Adipocyte (in vitro differentiated cells): ENCODE measurements around the gene SH3RF3.

Experiments
- DNase-seq: peaks from one replicate; pipeline ENCODE4 v3.0.0-alpha.2; 2015; ENCODE audit warnings: low read depth
- H3K27me3 ChIP-seq: replicated peaks from 2 replicates; pipeline ENCODE4 v1.7.0; 2013; ENCODE audit warnings: mild to moderate bottlenecking, low read length, moderate library complexity; ENCODE audit not compliant: control insufficient read depth, insufficient read depth
- H3K36me3 ChIP-seq: 2 replicates; pipeline ENCODE4 v1.7.0; 2013; ENCODE audit warnings: low read length, mild to moderate bottlenecking, moderate library complexity; ENCODE audit not compliant: control insufficient read depth, insufficient read depth, severe bottlenecking
- H3K4me1 ChIP-seq: 2 replicates; pipeline ENCODE4 v1.7.0; 2013; ENCODE audit warnings: mild to moderate bottlenecking, low read length, moderate library complexity; ENCODE audit not compliant: control insufficient read depth, insufficient read depth
- H3K4me3 ChIP-seq: 2 replicates; pipeline ENCODE4 v1.7.0; 2013; ENCODE audit warnings: mild to moderate bottlenecking, low read length, moderate library complexity
- H3K9ac ChIP-seq: 2 replicates; pipeline ENCODE4 v1.7.0; 2013; ENCODE audit warnings: mild to moderate bottlenecking, low read length, moderate library complexity
- H3K9me3 ChIP-seq: 2 replicates; pipeline ENCODE4 v1.7.0; 2013; ENCODE audit warnings: mild to moderate bottlenecking, low read length, moderate library complexity; ENCODE audit not compliant: control insufficient read depth

SH3RF3 gene

GRCh38 chr2:109522063-109522374 lies 393.0 kb downstream of the SH3RF3 start:
- H3K9me3 ChIP-seq: no peaks in the 10 kb centered on the region
- no peak for DNase-seq
- H3K27me3 ChIP-seq: peaks cover 12% of the 10 kb centered on the region
- H3K4me3 ChIP-seq: no peak overlapping the region
- no peak overlapping the region for H3K9ac ChIP-seq
- H3K4me1 ChIP-seq: no peaks in the 10 kb centered on the region
- H3K36me3 ChIP-seq: no peaks in the 10 kb centered on the region

GRCh38 chr2:109523121-109523520 lies 394.1 kb downstream of the SH3RF3 start:
- no peak overlapping the region for H3K4me3 ChIP-seq
- H3K36me3 ChIP-seq: no peaks in the 10 kb centered on the region
- H3K9ac ChIP-seq: no peak overlapping the region
- no peaks in the 10 kb centered on the region for H3K9me3 ChIP-seq
- H3K4me1 ChIP-seq: no peaks in the 10 kb centered on the region
- no peak for DNase-seq
- peaks cover 12% of the 10 kb centered on the region for H3K27me3 ChIP-seq

- Histone ChIP-seq H3K36me3 (no peaks in the 10 kb centered on the region), H3K27me3 (peaks cover 12% of the 10 kb centered on the region), H3K4me1 (no peaks in the 10 kb centered on the region), H3K9ac (no peak overlapping the region), H3K9me3 (no peaks in the 10 kb centered on the region), H3K4me3 (no peak overlapping the region)
- DNase-seq: no peak
Observed at GRCh38 chr2:109523536-109524361, 394.7 kb downstream of the SH3RF3 start.

- DNase-seq: no peak
- H3K4me1 ChIP-seq: peaks cover 10% of the 10 kb centered on the region
- peaks cover 16% of the 10 kb centered on the region for H3K27me3 ChIP-seq
- no peaks in the 10 kb centered on the region for H3K9me3 ChIP-seq
- H3K36me3 ChIP-seq: no peaks in the 10 kb centered on the region
- no peak overlapping the region for H3K4me3 ChIP-seq
- no peak overlapping the region for H3K9ac ChIP-seq
Observed at GRCh38 chr2:109525836-109526235, 396.8 kb downstream of the SH3RF3 start.

- Histone ChIP-seq H3K36me3 (no peaks in the 10 kb centered on the region), H3K9ac (no peak overlapping the region), H3K9me3 (no peaks in the 10 kb centered on the region), H3K27me3 (peaks cover 20% of the 10 kb centered on the region), H3K4me3 (no peak overlapping the region), H3K4me1 (peaks cover 10% of the 10 kb centered on the region)
- no peak for DNase-seq
Observed at GRCh38 chr2:109526442-109526970, 397.5 kb downstream of the SH3RF3 start.

GRCh38 chr2:109527079-109527478 lies 398.1 kb downstream of the SH3RF3 start:
- Histone ChIP-seq H3K4me3 (no peak overlapping the region), H3K9me3 (no peaks in the 10 kb centered on the region), H3K4me1 (peaks cover 10% of the 10 kb centered on the region), H3K27me3 (peaks cover 17% of the 10 kb centered on the region), H3K9ac (no peak overlapping the region), H3K36me3 (no peaks in the 10 kb centered on the region)
- DNase-seq: no peak

- no peaks in the 10 kb centered on the region for H3K9me3 ChIP-seq
- DNase-seq: no peak
- H3K9ac ChIP-seq: no peak overlapping the region
- no peak overlapping the region for H3K4me3 ChIP-seq
- H3K27me3 ChIP-seq: peaks cover 25% of the 10 kb centered on the region
- peaks cover 10% of the 10 kb centered on the region for H3K4me1 ChIP-seq
- H3K36me3 ChIP-seq: no peaks in the 10 kb centered on the region
Observed at GRCh38 chr2:109527846-109528705, 399.1 kb downstream of the SH3RF3 start.

- Histone ChIP-seq H3K9me3 (no peaks in the 10 kb centered on the region), H3K36me3 (no peaks in the 10 kb centered on the region), H3K27me3 (peaks cover 31% of the 10 kb centered on the region), H3K4me1 (peaks cover 10% of the 10 kb centered on the region), H3K9ac (no peak overlapping the region), H3K4me3 (no peak overlapping the region)
- no peak for DNase-seq
Observed at GRCh38 chr2:109528811-109529501, 400.0 kb downstream of the SH3RF3 start.

- DNase-seq: peak; percentile 34
- Histone ChIP-seq H3K4me1 (peaks cover 10% of the 10 kb centered on the region), H3K4me3 (no peak overlapping the region), H3K36me3 (no peaks in the 10 kb centered on the region), H3K27me3 (peaks cover 36% of the 10 kb centered on the region), H3K9ac (no peak overlapping the region), H3K9me3 (no peaks in the 10 kb centered on the region)
Observed at GRCh38 chr2:109529532-109530449, 400.8 kb downstream of the SH3RF3 start.

- Histone ChIP-seq H3K27me3 (peaks cover 39% of the 10 kb centered on the region), H3K4me1 (peaks cover 10% of the 10 kb centered on the region), H3K9ac (no peak overlapping the region), H3K36me3 (no peaks in the 10 kb centered on the region), H3K9me3 (no peaks in the 10 kb centered on the region), H3K4me3 (no peak overlapping the region)
- DNase-seq: no peak
Observed at GRCh38 chr2:109530712-109531111, 401.7 kb downstream of the SH3RF3 start.
